Mucosa of stomach (tissue), 1 donor: Measurements from ENCODE around the gene EXOC6B.

Source experiments
- H3K27me3 ChIP-seq: one replicate; pipeline ENCODE4 v1.7.0; 2013; ENCODE audit warnings: mild to moderate bottlenecking, low read length; ENCODE audit not compliant: control insufficient read depth, insufficient read depth
- H3K36me3 ChIP-seq: one replicate; pipeline ENCODE4 v1.7.0; 2013; ENCODE audit warnings: low read length; ENCODE audit not compliant: control insufficient read depth, insufficient read depth
- H3K4me1 ChIP-seq: one replicate; pipeline ENCODE4 v1.7.0; 2013; ENCODE audit warnings: mild to moderate bottlenecking, low read length; ENCODE audit not compliant: control insufficient read depth, insufficient read depth
- H3K4me3 ChIP-seq: one replicate; pipeline ENCODE4 v1.7.0; 2013; ENCODE audit warnings: low read length
- H3K9ac ChIP-seq: one replicate; pipeline ENCODE4 v1.7.0; 2013; ENCODE audit warnings: mild to moderate bottlenecking, low read length, moderate library complexity
- H3K9me3 ChIP-seq: one replicate; pipeline ENCODE4 v1.7.0; 2013; ENCODE audit warnings: mild to moderate bottlenecking, low read length, moderate library complexity; ENCODE audit not compliant: control insufficient read depth
- donor health status: Pancreatic carcinoma.

The EXOC6B gene

GRCh38 chr2:72846171-72847095 lies 20.6 kb upstream of the EXOC6B start:
- no peaks in the 10 kb centered on the region for H3K36me3 ChIP-seq
- no peaks in the 10 kb centered on the region for H3K9me3 ChIP-seq
- peaks cover 5% of the 10 kb centered on the region for H3K27me3 ChIP-seq
- H3K4me3 ChIP-seq, result no peak overlapping the region
- no peaks in the 10 kb centered on the region for H3K4me1 ChIP-seq
- no peak overlapping the region for H3K9ac ChIP-seq

DNA sequence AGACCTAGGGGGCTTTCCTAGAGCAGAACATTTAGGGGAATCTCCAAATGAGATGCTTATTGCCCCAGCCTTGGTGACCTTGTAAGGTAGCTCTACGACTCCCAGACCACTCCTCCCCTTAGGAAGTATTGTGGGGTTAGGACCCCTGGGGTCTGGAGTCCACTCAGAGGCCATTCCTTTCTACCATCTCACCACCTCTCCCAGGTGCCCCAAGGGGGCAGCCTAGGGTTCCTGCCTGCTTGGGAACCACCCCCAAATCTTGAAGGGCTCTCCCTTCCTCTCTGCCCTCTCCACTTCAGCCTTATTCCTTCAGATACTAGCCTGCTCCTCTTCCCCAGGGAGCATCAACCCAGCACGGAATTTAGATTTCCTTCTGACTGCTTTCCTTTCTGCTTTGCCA lies 17.5 kb upstream of the EXOC6B start:
- no peak overlapping the region for H3K4me3 ChIP-seq
- no peaks in the 10 kb centered on the region for H3K27me3 ChIP-seq
- no peak overlapping the region for H3K9ac ChIP-seq
- H3K9me3 ChIP-seq, result no peaks in the 10 kb centered on the region
- H3K36me3 ChIP-seq, result no peaks in the 10 kb centered on the region
- H3K4me1 ChIP-seq, result no peaks in the 10 kb centered on the region

DNA sequence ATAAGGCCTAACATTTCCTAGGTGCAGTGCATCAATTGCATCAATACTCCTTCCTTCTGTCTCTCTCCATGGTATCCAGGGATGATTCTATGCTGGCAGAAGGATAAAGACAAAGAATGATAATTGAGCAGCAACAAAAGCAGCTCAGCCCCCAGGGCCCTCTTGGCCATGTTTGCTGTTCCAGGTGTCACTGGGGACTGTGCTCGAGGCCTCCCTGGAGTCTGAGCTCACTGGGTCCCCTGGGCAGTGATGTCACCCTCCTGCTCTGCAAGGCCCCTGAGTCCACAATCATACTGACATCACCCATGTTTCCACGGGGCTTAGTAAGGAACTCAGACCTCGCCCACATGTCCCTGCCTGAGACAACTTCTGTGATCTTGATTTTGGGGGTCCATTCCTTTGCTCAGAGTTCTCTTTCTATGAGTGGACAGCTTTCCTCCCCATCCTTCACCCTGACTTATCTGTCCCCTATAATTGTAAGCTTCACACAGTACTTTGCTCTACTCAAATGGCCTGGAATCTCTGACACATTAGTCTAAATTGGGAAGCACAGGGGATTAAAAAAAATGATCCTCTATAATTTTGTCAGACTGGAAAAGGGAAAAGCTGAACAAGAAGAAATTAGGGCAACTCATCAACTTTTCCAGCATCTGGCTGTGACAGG lies 15.8 kb upstream of the EXOC6B start:
- no peak overlapping the region for H3K9ac ChIP-seq
- no peak overlapping the region for H3K4me3 ChIP-seq
- no peaks in the 10 kb centered on the region for H3K36me3 ChIP-seq
- no peaks in the 10 kb centered on the region for H3K4me1 ChIP-seq
- H3K27me3 ChIP-seq, result no peaks in the 10 kb centered on the region
- no peaks in the 10 kb centered on the region for H3K9me3 ChIP-seq

DNA sequence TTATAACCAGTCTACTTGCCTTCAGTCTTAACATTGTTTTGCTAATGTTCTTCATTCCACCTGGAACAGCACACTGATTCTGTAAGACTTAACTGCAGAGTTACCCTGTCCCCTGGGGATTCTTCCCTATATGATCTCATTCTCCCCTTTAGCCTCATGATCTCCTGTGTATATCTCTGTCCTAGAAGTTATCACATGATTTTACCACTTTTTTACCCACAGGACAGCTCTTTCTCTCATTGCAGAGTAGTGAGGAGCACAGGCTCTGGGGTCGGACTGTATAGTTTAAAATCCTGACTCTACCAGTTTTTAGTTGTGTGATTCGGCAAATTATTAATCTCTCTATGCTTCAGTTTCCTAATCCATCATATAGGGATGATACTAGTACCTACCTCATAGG lies 14.2 kb upstream of the EXOC6B start:
- Histone ChIP-seq H3K27me3 (no peaks in the 10 kb centered on the region), H3K4me3 (no peak overlapping the region), H3K4me1 (no peaks in the 10 kb centered on the region), H3K36me3 (no peaks in the 10 kb centered on the region), H3K9me3 (no peaks in the 10 kb centered on the region), H3K9ac (no peak overlapping the region)

DNA sequence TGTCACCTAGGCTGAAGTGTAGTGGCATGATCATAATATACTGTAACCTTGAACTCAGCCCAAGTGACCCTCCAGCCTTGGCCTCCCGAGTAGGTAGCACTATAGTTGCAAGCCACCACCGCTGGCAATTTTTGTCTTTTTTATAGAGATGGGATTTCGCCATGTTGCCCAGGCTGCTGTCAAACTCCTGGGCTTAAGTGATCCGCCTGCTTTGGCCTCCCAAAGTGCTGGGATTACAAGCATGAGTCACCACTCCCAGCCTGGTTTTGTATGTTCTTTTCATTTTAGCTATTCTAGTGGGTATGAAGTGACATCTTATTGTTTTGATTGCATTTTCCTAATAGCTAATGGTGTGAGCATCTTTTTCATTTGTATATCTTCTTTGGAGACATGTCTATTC lies 11.3 kb upstream of the EXOC6B start:
- Histone ChIP-seq H3K4me3 (no peak overlapping the region), H3K4me1 (no peaks in the 10 kb centered on the region), H3K9ac (no peak overlapping the region), H3K36me3 (no peaks in the 10 kb centered on the region), H3K9me3 (no peaks in the 10 kb centered on the region), H3K27me3 (no peaks in the 10 kb centered on the region)

GRCh38 chr2:72835403-72835802 lies 9.6 kb upstream of the EXOC6B start:
- no peaks in the 10 kb centered on the region for H3K9me3 ChIP-seq
- H3K36me3 ChIP-seq, result no peaks in the 10 kb centered on the region
- H3K9ac ChIP-seq, result no peak overlapping the region
- no peak overlapping the region for H3K4me3 ChIP-seq
- no peaks in the 10 kb centered on the region for H3K27me3 ChIP-seq
- no peaks in the 10 kb centered on the region for H3K4me1 ChIP-seq

DNA sequence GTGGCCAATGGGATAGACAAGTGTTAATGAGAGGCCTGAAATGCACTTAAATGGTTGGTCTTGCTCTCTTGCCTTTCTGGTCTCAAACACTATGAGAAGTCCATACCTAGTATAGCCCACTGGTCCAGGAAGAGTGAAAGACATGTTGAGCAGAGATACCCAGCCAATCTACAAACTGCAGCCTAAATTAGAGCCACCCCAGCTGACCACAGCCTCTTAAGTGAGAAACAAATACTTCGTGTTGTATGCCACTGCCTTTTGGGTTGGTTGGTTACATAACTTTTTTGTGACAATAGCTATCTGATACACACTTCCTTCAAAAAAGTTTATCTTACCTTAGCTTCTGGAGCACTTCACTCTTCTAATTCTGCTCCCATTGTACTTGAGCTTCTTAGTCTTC lies 8.8 kb upstream of the EXOC6B start:
- no peak overlapping the region for H3K9ac ChIP-seq
- H3K4me1 ChIP-seq, result no peaks in the 10 kb centered on the region
- H3K9me3 ChIP-seq, result no peaks in the 10 kb centered on the region
- no peaks in the 10 kb centered on the region for H3K36me3 ChIP-seq
- no peak overlapping the region for H3K4me3 ChIP-seq
- no peaks in the 10 kb centered on the region for H3K27me3 ChIP-seq

DNA sequence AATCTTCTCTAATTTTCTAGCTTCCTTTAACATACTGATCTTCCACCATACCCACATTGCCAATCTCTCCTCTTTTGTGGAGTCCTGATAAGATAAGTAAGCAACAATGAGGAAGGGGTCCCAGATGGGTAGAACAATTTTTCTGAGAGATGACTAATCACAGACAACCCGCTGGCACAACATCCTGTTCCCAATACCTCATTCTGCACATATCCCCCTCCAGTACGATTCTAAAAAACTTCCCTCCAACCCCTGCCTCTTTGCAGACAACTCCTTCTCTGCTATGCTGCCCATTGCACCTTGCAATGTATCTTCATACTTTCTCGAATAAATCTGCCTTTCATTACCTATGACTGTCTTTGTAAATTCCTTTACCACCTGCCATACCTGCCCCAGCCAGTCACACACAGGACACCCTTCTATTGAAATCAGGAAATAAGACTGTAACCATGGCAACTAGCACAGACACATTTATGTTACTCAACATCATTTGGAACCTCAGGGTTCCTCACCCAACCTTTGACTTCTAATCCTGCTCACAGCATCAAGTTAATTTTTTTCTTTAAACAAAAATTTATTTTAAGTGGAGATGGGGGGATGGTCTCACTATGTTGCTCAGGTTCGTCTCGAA lies 7.4 kb upstream of the EXOC6B start:
- Histone ChIP-seq H3K4me3 (no peak overlapping the region), H3K4me1 (no peaks in the 10 kb centered on the region), H3K36me3 (no peaks in the 10 kb centered on the region), H3K9ac (no peak overlapping the region), H3K27me3 (no peaks in the 10 kb centered on the region), H3K9me3 (no peaks in the 10 kb centered on the region)

- H3K9me3 ChIP-seq, result no peaks in the 10 kb centered on the region
- no peaks in the 10 kb centered on the region for H3K27me3 ChIP-seq
- no peak overlapping the region for H3K4me3 ChIP-seq
These were observed 4.4 kb upstream of the EXOC6B start for GRCh38 chr2:72830273-72830672.

DNA sequence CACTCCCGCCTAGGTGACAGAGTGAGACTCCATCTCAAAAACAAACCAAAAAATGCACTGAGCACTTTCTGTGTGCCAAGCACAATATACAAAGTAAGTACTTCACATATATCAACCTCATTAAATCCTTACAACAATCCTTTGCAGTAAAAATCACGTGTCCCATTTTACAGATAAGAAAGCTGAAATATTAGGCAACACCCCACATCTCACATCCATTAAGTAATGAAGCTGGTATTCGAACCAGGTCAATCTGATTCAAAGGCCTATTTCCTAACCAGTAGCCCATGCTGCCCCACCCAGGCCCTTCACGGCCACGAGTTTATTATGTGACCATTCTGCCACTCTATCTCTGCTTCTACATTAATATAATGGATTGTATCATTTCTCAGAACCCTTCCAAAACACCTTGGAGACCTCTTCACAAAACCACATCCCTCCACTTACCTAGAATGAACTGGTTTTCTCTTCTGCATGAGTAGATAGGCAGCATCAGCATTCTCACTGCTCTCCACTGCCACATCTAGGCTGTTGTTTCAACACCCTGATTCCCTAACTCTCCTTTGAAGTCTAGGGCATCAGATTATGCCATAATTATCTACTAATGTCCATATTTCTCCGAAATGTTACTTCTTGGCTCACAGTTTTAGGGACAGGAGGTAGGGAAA lies 3.1 kb upstream of the EXOC6B start:
- Histone ChIP-seq H3K9ac (no peak overlapping the region), H3K4me1 (peaks cover 9% of the 10 kb centered on the region), H3K4me3 (no peak overlapping the region), H3K27me3 (no peaks in the 10 kb centered on the region), H3K9me3 (no peaks in the 10 kb centered on the region), H3K36me3 (no peaks in the 10 kb centered on the region)

More at GRCh38 chr2:72830273-72830672, 4.4 kb upstream of the EXOC6B start:
- H3K9ac ChIP-seq, result no peak overlapping the region
- H3K4me1 ChIP-seq, result no peaks in the 10 kb centered on the region
- no peaks in the 10 kb centered on the region for H3K36me3 ChIP-seq

GRCh38 chr2:72827966-72828646 lies 2.3 kb upstream of the EXOC6B start:
- no peaks in the 10 kb centered on the region for H3K36me3 ChIP-seq
- H3K27me3 ChIP-seq, result no peaks in the 10 kb centered on the region
- H3K9me3 ChIP-seq, result no peaks in the 10 kb centered on the region
- H3K9ac ChIP-seq, result no peak overlapping the region
- H3K4me3 ChIP-seq, result no peak overlapping the region
- peaks cover 14% of the 10 kb centered on the region for H3K4me1 ChIP-seq
